Activated CD8-positive, alpha-beta memory T cell treated with anti-CD3 and anti-CD28 coated beads, Interleukin-2, amount 10 ng/mL, durations not matched to agents 7 days and 5 days (primary cell): Measurements from ENCODE around the gene PHF5A. TPM values are rescaled to one million over a fixed set of nuclear protein-coding genes. Genes with fewer than 3 reads are reported as not detected.

ENCODE experiments used
- ATAC-seq: fragments of 150-1000 bp; cut with Tn5 transposase; one replicate; pipeline ENCODE4 v1.10.0; 2021; ENCODE audit warnings: moderate library complexity
- CTCF ChIA-PET: fragments of 350-600 bp; sonication (Branson Sonifier 250); formaldehyde crosslinking; loops from one replicate; lab custom pipeline; 2021; ENCODE audit warnings: antibody characterized with exemption; lab: Charles Lee
- DNase-seq: peaks from one replicate; pipeline ENCODE4 v3.0.0-alpha.2; 2020
- H3K27ac Mint-ChIP-seq: one replicate; pipeline ENCODE4 v1.8.0; 2021; ENCODE audit warnings: mild to moderate bottlenecking, mixed read lengths
- H3K27me3 Mint-ChIP-seq: one replicate; pipeline ENCODE4 v1.8.0; 2021; ENCODE audit warnings: mixed read lengths
- H3K36me3 Mint-ChIP-seq: one replicate; pipeline ENCODE4 v1.8.0; 2021; ENCODE audit warnings: mild to moderate bottlenecking, mixed read lengths
- H3K4me1 Mint-ChIP-seq: one replicate; pipeline ENCODE4 v1.8.0; 2021; ENCODE audit warnings: mixed read lengths
- H3K4me3 Mint-ChIP-seq: one replicate; pipeline ENCODE4 v1.8.0; 2021; ENCODE audit warnings: mild to moderate bottlenecking, moderate library complexity, mixed read lengths
- H3K9me3 Mint-ChIP-seq: one replicate; pipeline ENCODE4 v1.8.0; 2022; ENCODE audit warnings: low read depth, mixed read lengths
- total RNA-seq, 2 experiments: library from RNA; stranded (reverse); gene quantifications; one replicate each; pipeline ENCODE4 v1.2.3, GENCODE V29; 2021

The PHF5A gene
- total RNA-seq, 2 experiments from 2014 or later: 54.5 to 75.0 TPM

- CTCF ChIA-PET: interaction anchor here (1.1 to 1.9 kb wide), 3 partner anchors 32 to 121 kb away, joined by 3 to 7 read pairs (median 5); no protein-coding TSS in a partner anchor
- Mint-ChIP-seq H3K27ac (peak overlapping the region; percentile 55), H3K36me3 (peaks cover 5% of the 10 kb centered on the region), H3K4me1 (peaks cover 26% of the 10 kb centered on the region), H3K27me3 (no peaks in the 10 kb centered on the region), H3K9me3 (no peaks in the 10 kb centered on the region), H3K4me3 (no peak overlapping the region)
- ATAC-seq: no peak
- DNase-seq: no peak
Observed at GRCh38 chr22:41411021-41411851, 57.3 kb downstream of the PHF5A start.

- H3K36me3 Mint-ChIP-seq: peaks cover 3% of the 10 kb centered on the region
Observed at GRCh38 chr22:41410311-41410751, 58.2 kb downstream of the PHF5A start.

More at GRCh38 chr22:41410311-41410751, 58.2 kb downstream of the PHF5A start:
- DNase-seq (no peak), ATAC-seq (no peak)
- H3K27me3 Mint-ChIP-seq: no peaks in the 10 kb centered on the region
- H3K4me1 Mint-ChIP-seq: peaks cover 24% of the 10 kb centered on the region
- CTCF ChIA-PET: interaction anchor here (1.9 kb wide), 1 partner anchor 107 kb away, joined by 7 read pairs; no protein-coding TSS in a partner anchor
- H3K27ac Mint-ChIP-seq: peak overlapping the region; percentile 2
- no peak overlapping the region for H3K4me3 Mint-ChIP-seq
- H3K9me3 Mint-ChIP-seq: no peaks in the 10 kb centered on the region

Other genes with a start within 250 kb of the PHF5A start
- under 1 TPM; 0.12 to 0.38 TPM for gene CHADL, start 227.8 kb downstream of the PHF5A start, total RNA-seq
- 100 to 1,000 TPM; 145 to 155 TPM for gene RANGAP1, start 182.5 kb downstream of the PHF5A start, total RNA-seq
- gene ZC3H7B, start 167.2 kb downstream of the PHF5A start, total RNA-seq: 10 to 100 TPM; 56.3 to 62.4 TPM
- gene TEF, start 86.8 kb downstream of the PHF5A start, total RNA-seq: 1 to 10 TPM; 1.4 to 2.0 TPM
- gene TOB2, start 21.9 kb downstream of the PHF5A start, total RNA-seq: 10 to 100 TPM; 38.8 to 45.1 TPM
- gene ACO2, start 425 bp upstream of the PHF5A start, total RNA-seq: 10 to 100 TPM; 90.0 to 93.3 TPM
- gene POLR3H, start 75.8 kb upstream of the PHF5A start, total RNA-seq: 10 to 100 TPM; 32.4 to 43.7 TPM
- gene CSDC2, start 92.3 kb upstream of the PHF5A start, total RNA-seq: not detected
- 10 to 100 TPM; 40.4 to 50.0 TPM for gene PMM1, start 121.1 kb upstream of the PHF5A start, total RNA-seq
- 10 to 100 TPM; 52.7 to 64.9 TPM for gene DESI1, start 152.4 kb upstream of the PHF5A start, total RNA-seq
- 100 to 1,000 TPM; 274 to 359 TPM for gene XRCC6, start 152.6 kb upstream of the PHF5A start, total RNA-seq
- 100 to 1,000 TPM; 176 to 193 TPM for gene SNU13, start 220.2 kb upstream of the PHF5A start, total RNA-seq
- 10 to 100 TPM; 37.3 to 45.9 TPM for gene MEI1, start 230.8 kb upstream of the PHF5A start, total RNA-seq